ENCODE data around the gene EIF2AK3.

The EIF2AK3 gene

GRCh38 chr2:88608184-88608583 is 19.1 kb downstream of the EIF2AK3 start:
- no peaks in the 10 kb centered on the region for H4K20me1 ChIP-seq (ENCODE audit: insufficient read depth, low read length)
- peak overlapping the region; percentile 95 for H3K27ac ChIP-seq (ENCODE audit: low read depth, low read length, poor library complexity, severe bottlenecking)
- H3K4me3 ChIP-seq (ENCODE audit: low read depth, low read length, poor library complexity, severe bottlenecking): no peak overlapping the region
- H2AFZ ChIP-seq (ENCODE audit: low read length): no peak overlapping the region
- H3K27me3 ChIP-seq (ENCODE audit: insufficient read depth, low read length): no peaks in the 10 kb centered on the region
- peaks cover 96% of the 10 kb centered on the region for H3K4me1 ChIP-seq (ENCODE audit: insufficient read depth, low read length, severe bottlenecking)
- peak overlapping the region; percentile 39 for H3K9ac ChIP-seq (ENCODE audit: low read length)
- peaks cover 13% of the 10 kb centered on the region; the same call in 1 of the 2 replicates for H3K36me3 ChIP-seq (ENCODE audit: insufficient read depth, low read length)
- H3K4me2 ChIP-seq (ENCODE audit: low read length): peak overlapping the region; percentile 54
- H3K9me3 ChIP-seq (ENCODE audit: low read length): no peaks in the 10 kb centered on the region
- no peaks in the 10 kb centered on the region for H3F3A ChIP-seq (ENCODE audit: insufficient read depth, low read length)
- peaks cover 11% of the 10 kb centered on the region; the same call in 1 of the 2 replicates for H3K79me2 ChIP-seq (ENCODE audit: insufficient read depth, low read length)
- TF ChIP-seq CTCF (IDR thresholded peaks at IDR 0.05; ENCODE audit: low read length) (no peak), EZH2 (IDR thresholded peaks at IDR 0.05; ENCODE audit: borderline replicate concordance, low read length) (no peak)
- H3K9me2 ChIP-seq (ENCODE audit: low read depth, low read length): no peaks in the 10 kb centered on the region

GRCh38 chr2:88607416-88607815 is 19.8 kb downstream of the EIF2AK3 start:
- peaks cover 98% of the 10 kb centered on the region for H3K4me1 ChIP-seq (ENCODE audit: insufficient read depth, low read length, severe bottlenecking)
- no peaks in the 10 kb centered on the region for H3K27me3 ChIP-seq (ENCODE audit: insufficient read depth, low read length)
- TF ChIP-seq CTCF (IDR thresholded peaks at IDR 0.05; ENCODE audit: low read length): no peak
- no peak for TF ChIP-seq EZH2 (IDR thresholded peaks at IDR 0.05; ENCODE audit: borderline replicate concordance, low read length)
- H3K9me2 ChIP-seq (ENCODE audit: low read depth, low read length): no peaks in the 10 kb centered on the region
- no peak overlapping the region for H3K4me3 ChIP-seq (ENCODE audit: low read depth, low read length, poor library complexity, severe bottlenecking)
- no peaks in the 10 kb centered on the region for H3F3A ChIP-seq (ENCODE audit: insufficient read depth, low read length)
- no peaks in the 10 kb centered on the region for H3K9me3 ChIP-seq (ENCODE audit: low read length)
- peaks cover 11% of the 10 kb centered on the region; the same call in 1 of the 2 replicates for H3K79me2 ChIP-seq (ENCODE audit: insufficient read depth, low read length)
- peak overlapping the region; percentile 39 for H3K9ac ChIP-seq (ENCODE audit: low read length)
- H3K27ac ChIP-seq (ENCODE audit: low read depth, low read length, poor library complexity, severe bottlenecking): peak overlapping the region; percentile 95
- H3K4me2 ChIP-seq (ENCODE audit: low read length): peak overlapping the region; percentile 54
- H2AFZ ChIP-seq (ENCODE audit: low read length): no peak overlapping the region
- H4K20me1 ChIP-seq (ENCODE audit: insufficient read depth, low read length): no peaks in the 10 kb centered on the region
- peaks cover 9% of the 10 kb centered on the region; the same call in 1 of the 2 replicates for H3K36me3 ChIP-seq (ENCODE audit: insufficient read depth, low read length)

- Histone ChIP-seq H3F3A (ENCODE audit: insufficient read depth, low read length) (no peaks in the 10 kb centered on the region), H3K36me3 (ENCODE audit: insufficient read depth, low read length) (0 out of 2 replicates have a peak, but pooled peaks cover 2% of the 10 kb centered on the region), H3K4me3 (ENCODE audit: low read depth, low read length, poor library complexity, severe bottlenecking) (peak overlapping the region; percentile 22), H4K20me1 (ENCODE audit: insufficient read depth, low read length) (no peaks in the 10 kb centered on the region), H3K9me3 (ENCODE audit: low read length) (no peaks in the 10 kb centered on the region), H3K27me3 (ENCODE audit: insufficient read depth, low read length) (no peaks in the 10 kb centered on the region), H3K9me2 (ENCODE audit: low read depth, low read length) (no peaks in the 10 kb centered on the region), H3K9ac (ENCODE audit: low read length) (peak overlapping the region; percentile 39), H2AFZ (ENCODE audit: low read length) (no peak overlapping the region), H3K79me2 (ENCODE audit: insufficient read depth, low read length) (peaks cover 11% of the 10 kb centered on the region; the same call in 1 of the 2 replicates), H3K4me2 (ENCODE audit: low read length) (peak overlapping the region; percentile 54), H3K4me1 (ENCODE audit: insufficient read depth, low read length, severe bottlenecking) (peaks cover 96% of the 10 kb centered on the region), H3K27ac (ENCODE audit: low read depth, low read length, poor library complexity, severe bottlenecking) (peak overlapping the region; percentile 95)
- no peak for TF ChIP-seq CTCF (IDR thresholded peaks at IDR 0.05; ENCODE audit: low read length)
- TF ChIP-seq EZH2 (IDR thresholded peaks at IDR 0.05; ENCODE audit: borderline replicate concordance, low read length): no peak
These were observed 20.8 kb downstream of the EIF2AK3 start for GRCh38 chr2:88606371-88607030.

Measured in OCI-LY1 (cell line).